Measurements from ENCODE around the gene CHADL. TPM values are rescaled to one million over a fixed set of nuclear protein-coding genes. Genes with fewer than 3 reads are reported as not detected.

CHADL gene, protein sequence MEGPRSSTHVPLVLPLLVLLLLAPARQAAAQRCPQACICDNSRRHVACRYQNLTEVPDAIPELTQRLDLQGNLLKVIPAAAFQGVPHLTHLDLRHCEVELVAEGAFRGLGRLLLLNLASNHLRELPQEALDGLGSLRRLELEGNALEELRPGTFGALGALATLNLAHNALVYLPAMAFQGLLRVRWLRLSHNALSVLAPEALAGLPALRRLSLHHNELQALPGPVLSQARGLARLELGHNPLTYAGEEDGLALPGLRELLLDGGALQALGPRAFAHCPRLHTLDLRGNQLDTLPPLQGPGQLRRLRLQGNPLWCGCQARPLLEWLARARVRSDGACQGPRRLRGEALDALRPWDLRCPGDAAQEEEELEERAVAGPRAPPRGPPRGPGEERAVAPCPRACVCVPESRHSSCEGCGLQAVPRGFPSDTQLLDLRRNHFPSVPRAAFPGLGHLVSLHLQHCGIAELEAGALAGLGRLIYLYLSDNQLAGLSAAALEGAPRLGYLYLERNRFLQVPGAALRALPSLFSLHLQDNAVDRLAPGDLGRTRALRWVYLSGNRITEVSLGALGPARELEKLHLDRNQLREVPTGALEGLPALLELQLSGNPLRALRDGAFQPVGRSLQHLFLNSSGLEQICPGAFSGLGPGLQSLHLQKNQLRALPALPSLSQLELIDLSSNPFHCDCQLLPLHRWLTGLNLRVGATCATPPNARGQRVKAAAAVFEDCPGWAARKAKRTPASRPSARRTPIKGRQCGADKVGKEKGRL
- 1 to 10 TPM; 3.8 to 4.2 TPM for total RNA-seq
- 1 to 10 TPM in 1 of 2 donors, under 1 TPM in 1; 1.00 to 4.0 TPM for polyA plus RNA-seq
- long read RNA-seq, donor 1 = 0 reads
- long read RNA-seq, donor 2 = 0 reads
- long read RNA-seq, donor 3 = 0 reads
- long read RNA-seq, donor 4 = 0 reads
- long read RNA-seq, donor 5 = 0 reads

DNA sequence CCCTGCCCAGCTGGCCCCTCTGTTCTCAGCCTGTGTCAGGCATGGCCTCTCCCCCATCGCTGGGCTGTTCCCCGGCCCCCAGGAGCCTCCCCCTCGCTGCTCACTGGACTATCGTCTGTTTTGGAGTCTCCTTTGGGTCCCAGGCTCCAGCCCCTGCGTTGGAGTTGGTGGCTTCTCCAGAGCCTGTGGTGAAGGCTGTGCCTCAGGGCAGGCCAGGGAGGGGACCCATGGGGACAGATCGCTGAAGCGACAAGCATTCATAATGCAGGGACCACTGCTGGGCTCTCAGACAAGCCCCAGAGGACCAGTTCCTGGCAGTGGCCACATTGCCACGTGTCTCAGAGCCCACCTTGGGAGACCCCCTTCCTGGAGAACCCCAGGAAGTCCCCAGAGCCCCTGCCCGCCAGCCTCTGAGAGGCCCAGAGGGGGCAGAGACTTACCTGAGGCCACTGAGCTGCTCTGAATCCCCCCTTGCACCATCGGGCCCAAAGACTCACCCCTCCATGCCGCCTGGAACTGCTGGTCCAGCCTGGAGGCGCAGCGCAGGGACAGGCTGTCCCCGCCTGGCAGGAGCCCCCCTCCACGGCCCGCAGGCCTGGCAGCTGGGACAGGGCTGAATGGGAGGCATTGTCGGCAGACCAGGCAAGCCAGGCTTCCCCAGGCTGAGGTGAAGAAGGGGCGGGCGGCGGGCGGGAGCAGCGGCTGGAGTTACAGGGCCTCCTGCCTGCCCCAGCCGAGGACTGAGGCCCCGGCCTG, at the start of gene CHADL:
CHADL (minus strand) TSS at position 555 of the 756 bp plus-strand sequence; CDS start at position 505, 50 bp downstream.
- peak; percentile 5 to 56 (median 40) for DNase-seq
- Histone ChIP-seq H3K4me1 (ENCODE audit: control insufficient read depth in 5 of 5, insufficient read depth in 5 of 5, low read length in 5 of 5) (peaks cover 0 to 15% (median 0%) of the 10 kb centered on the region in 5 donors), H3K4me3 (no peak within 1 kb of the TSS), H3K27me3 (ENCODE audit: control insufficient read depth in 3 of 3, insufficient read depth in 3 of 3, low read length in 2 of 3) (no peaks in the 10 kb centered on the region), H3K27ac (ENCODE audit: low read depth in 1 of 2, low read length in 1 of 2) (peak within 1 kb of the TSS in 1 of 2 donors; percentile 45), H3K36me3 (ENCODE audit: control insufficient read depth in 4 of 4, insufficient read depth in 4 of 4, low read length in 4 of 4) (peaks cover 0 to 5% (median 0%) of the 10 kb centered on the region in 4 donors), H3K9me3 (ENCODE audit: control insufficient read depth in 4 of 4, insufficient read depth in 3 of 4, low read length in 3 of 4) (no peaks in the 10 kb centered on the region), H3K9ac (ENCODE audit: insufficient read depth in 1 of 2, low read length in 2 of 2) (no peak within 1 kb of the TSS)
- TF ChIP-seq, protein P1, sequence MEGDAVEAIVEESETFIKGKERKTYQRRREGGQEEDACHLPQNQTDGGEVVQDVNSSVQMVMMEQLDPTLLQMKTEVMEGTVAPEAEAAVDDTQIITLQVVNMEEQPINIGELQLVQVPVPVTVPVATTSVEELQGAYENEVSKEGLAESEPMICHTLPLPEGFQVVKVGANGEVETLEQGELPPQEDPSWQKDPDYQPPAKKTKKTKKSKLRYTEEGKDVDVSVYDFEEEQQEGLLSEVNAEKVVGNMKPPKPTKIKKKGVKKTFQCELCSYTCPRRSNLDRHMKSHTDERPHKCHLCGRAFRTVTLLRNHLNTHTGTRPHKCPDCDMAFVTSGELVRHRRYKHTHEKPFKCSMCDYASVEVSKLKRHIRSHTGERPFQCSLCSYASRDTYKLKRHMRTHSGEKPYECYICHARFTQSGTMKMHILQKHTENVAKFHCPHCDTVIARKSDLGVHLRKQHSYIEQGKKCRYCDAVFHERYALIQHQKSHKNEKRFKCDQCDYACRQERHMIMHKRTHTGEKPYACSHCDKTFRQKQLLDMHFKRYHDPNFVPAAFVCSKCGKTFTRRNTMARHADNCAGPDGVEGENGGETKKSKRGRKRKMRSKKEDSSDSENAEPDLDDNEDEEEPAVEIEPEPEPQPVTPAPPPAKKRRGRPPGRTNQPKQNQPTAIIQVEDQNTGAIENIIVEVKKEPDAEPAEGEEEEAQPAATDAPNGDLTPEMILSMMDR (IDR thresholded peaks at IDR 0.05; ENCODE audit: control extremely low read depth, extremely low read depth) = no peak
- 73 to 78% methylated on average over 23 to 24 of the region's 24 CpGs for WGBS, 2 donors
- ATAC-seq (ENCODE audit: insufficient read depth, low FRiP score) = no peak

DNA sequence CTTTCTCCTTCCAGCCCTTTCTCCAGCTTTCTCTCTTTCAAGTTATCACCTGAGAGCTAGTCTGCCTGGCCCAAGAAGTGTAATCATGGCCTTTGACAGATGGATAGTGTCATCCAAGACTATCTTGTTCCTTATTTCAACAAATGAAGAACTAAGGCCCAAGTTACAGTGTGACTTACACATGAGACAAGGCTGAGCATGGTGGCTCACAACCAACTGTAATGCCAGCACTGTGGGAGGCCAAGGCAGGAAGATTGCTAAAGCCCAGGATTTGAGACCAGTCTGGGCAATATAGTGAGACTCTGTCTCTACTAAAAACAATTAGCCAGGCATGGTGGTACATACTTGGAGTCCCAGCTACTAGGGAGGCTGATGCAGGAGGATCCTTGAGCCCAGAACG, 48.9 kb upstream of the CHADL start:
- Histone ChIP-seq H3K4me1 (ENCODE audit: control insufficient read depth in 5 of 5, insufficient read depth in 5 of 5, low read length in 5 of 5) (peaks cover 0 to 16% (median 8%) of the 10 kb centered on the region in 5 donors), H3K27me3 (ENCODE audit: control insufficient read depth in 3 of 3, insufficient read depth in 3 of 3, low read length in 2 of 3) (no peaks in the 10 kb centered on the region), H3K27ac (ENCODE audit: low read depth in 1 of 2, low read length in 1 of 2) (peak overlapping the region in 1 of 2 donors; percentile 17), H3K9ac (ENCODE audit: insufficient read depth in 1 of 2, low read length in 2 of 2) (no peak overlapping the region), H3K4me3 (no peak overlapping the region), H3K9me3 (ENCODE audit: control insufficient read depth in 4 of 4, insufficient read depth in 3 of 4, low read length in 3 of 4) (no peaks in the 10 kb centered on the region), H3K36me3 (ENCODE audit: control insufficient read depth in 4 of 4, insufficient read depth in 4 of 4, low read length in 4 of 4) (no peaks in the 10 kb centered on the region)
- TF ChIP-seq, protein P1 (IDR thresholded peaks at IDR 0.05; ENCODE audit: control extremely low read depth, extremely low read depth) = no peak
- 96 to 98% methylated on average over 1 of the region's 1 CpG for WGBS, 2 donors
- DNase-seq (no peak), ATAC-seq (ENCODE audit: insufficient read depth, low FRiP score) (no peak)

DNA sequence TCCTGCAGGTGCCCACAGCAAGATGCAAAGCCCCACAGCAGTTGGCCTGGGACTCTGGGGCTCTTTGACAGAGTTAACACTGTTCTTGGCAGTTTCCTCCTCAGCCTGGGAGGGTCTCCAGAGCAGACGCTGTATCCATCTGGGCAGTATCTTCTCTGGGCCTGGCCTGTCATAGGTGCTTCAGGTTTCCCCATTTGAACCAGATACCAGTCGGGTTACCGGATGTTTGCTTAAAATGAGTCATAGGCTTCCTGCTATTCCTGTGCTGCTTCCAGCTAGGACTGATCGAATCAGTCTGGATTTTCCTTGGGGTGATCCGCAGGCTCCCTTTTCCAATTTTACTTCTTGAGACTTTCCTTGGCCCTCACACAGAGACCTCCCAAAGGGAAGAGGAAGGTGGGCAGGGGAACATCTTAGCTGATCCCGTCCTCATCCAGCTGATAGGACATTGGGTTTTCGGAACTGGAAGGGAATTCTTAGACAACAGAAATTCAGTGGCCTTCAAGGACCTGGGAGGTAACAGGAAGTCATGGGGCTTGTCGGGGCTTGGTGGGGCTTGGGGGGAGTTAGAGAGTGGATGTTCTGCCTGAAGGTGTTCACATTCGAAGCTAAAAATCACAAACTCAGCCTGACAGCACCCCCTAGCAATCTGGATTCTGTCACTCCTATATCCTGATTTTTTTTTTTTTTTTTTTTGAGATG, 47.7 kb upstream of the CHADL start:
- H3K4me1 ChIP-seq (ENCODE audit: control insufficient read depth in 5 of 5, insufficient read depth in 5 of 5, low read length in 5 of 5) = peaks cover 0 to 17% (median 8%) of the 10 kb centered on the region in 5 donors
- H3K27ac ChIP-seq (ENCODE audit: low read depth in 1 of 2, low read length in 1 of 2) = peak overlapping the region; percentile 76 to 89
- WGBS, 2 donors = 39 to 54% methylated on average over 9 of the region's 9 CpGs
- no peak for DNase-seq
- TF ChIP-seq, protein P1 (IDR thresholded peaks at IDR 0.05; ENCODE audit: control extremely low read depth, extremely low read depth) = no peak
- H3K9ac ChIP-seq (ENCODE audit: insufficient read depth in 1 of 2, low read length in 2 of 2) = no peak overlapping the region
- no peak overlapping the region for H3K4me3 ChIP-seq
- no peak for ATAC-seq (ENCODE audit: insufficient read depth, low FRiP score)
- peaks cover 0 to 2% (median 0%) of the 10 kb centered on the region in 4 donors for H3K36me3 ChIP-seq (ENCODE audit: control insufficient read depth in 4 of 4, insufficient read depth in 4 of 4, low read length in 4 of 4)
- H3K27me3 ChIP-seq (ENCODE audit: control insufficient read depth in 3 of 3, insufficient read depth in 3 of 3, low read length in 2 of 3) = no peaks in the 10 kb centered on the region
- H3K9me3 ChIP-seq (ENCODE audit: control insufficient read depth in 4 of 4, insufficient read depth in 3 of 4, low read length in 3 of 4) = no peaks in the 10 kb centered on the region
